ENCODE data around the gene BTG4. TPM values are rescaled to one million over a fixed set of nuclear protein-coding genes. Genes with fewer than 3 reads are reported as not detected.

The BTG4 gene
- total RNA-seq, 1 donor, result 0.36 TPM

- no peak for TF ChIP-seq CTCF (IDR thresholded peaks at IDR 0.05; ENCODE audit: insufficient read depth, low read length)
- no peak for DNase-seq (ENCODE audit: low read depth)
- no peak overlapping the region for H3K4me3 ChIP-seq (ENCODE audit: low read depth, low read length)
Measured at GRCh38 chr11:111448831-111449557, 63.2 kb downstream of the BTG4 start.

- no peak for DNase-seq (ENCODE audit: low read depth)
- no peak for TF ChIP-seq CTCF (IDR thresholded peaks at IDR 0.05; ENCODE audit: insufficient read depth, low read length)
Measured at GRCh38 chr11:111448414-111448813, 63.8 kb downstream of the BTG4 start.

GRCh38 chr11:111447931-111448330, 64.3 kb downstream of the BTG4 start:
- no peak overlapping the region for H3K4me3 ChIP-seq (ENCODE audit: low read depth, low read length)
- no peak for TF ChIP-seq CTCF (IDR thresholded peaks at IDR 0.05; ENCODE audit: insufficient read depth, low read length)
- DNase-seq (ENCODE audit: low read depth), result no peak

More at GRCh38 chr11:111448414-111448813, 63.8 kb downstream of the BTG4 start:
- no peak overlapping the region for H3K4me3 ChIP-seq (ENCODE audit: low read depth, low read length)

- no peak for DNase-seq (ENCODE audit: low read depth)
- no peak for TF ChIP-seq CTCF (IDR thresholded peaks at IDR 0.05; ENCODE audit: insufficient read depth, low read length)
- H3K4me3 ChIP-seq (ENCODE audit: low read depth, low read length), result no peak overlapping the region
Measured at GRCh38 chr11:111447112-111447471, 65.1 kb downstream of the BTG4 start.

- TF ChIP-seq CTCF (IDR thresholded peaks at IDR 0.05; ENCODE audit: insufficient read depth, low read length), result peak; percentile 94
- DNase-seq (ENCODE audit: low read depth), result peak; percentile 92
- H3K4me3 ChIP-seq (ENCODE audit: low read depth, low read length), result no peak overlapping the region
Measured at GRCh38 chr11:111446404-111447111, 65.6 kb downstream of the BTG4 start.

- H3K4me3 ChIP-seq (ENCODE audit: low read depth, low read length), result no peak overlapping the region
- no peak for DNase-seq (ENCODE audit: low read depth)
- TF ChIP-seq CTCF (IDR thresholded peaks at IDR 0.05; ENCODE audit: insufficient read depth, low read length), result no peak
Measured at GRCh38 chr11:111445586-111445985, 66.6 kb downstream of the BTG4 start.

Small RNA genes lying within 50 kb of the gene (small RNA-seq; reads per million reads assigned to genes)
- gene MIR34B, result 39.0 reads per million, percentile 96 among the genes with 10 or more reads in this experiment
- 54.2 reads per million, percentile 97 among the genes with 10 or more reads in this experiment for gene MIR34C

Other genes starting within 250 kb of the BTG4 start
- gene POU2AF3, start 213.8 kb downstream of the BTG4 start, total RNA-seq (ENCODE audit: low replicate concordance), result 0.45 and 1.3 TPM in 2 replicates
- gene POU2AF1, start 133.1 kb downstream of the BTG4 start, total RNA-seq (ENCODE audit: low replicate concordance), result not detected in 2 replicates
- gene HOATZ, start 2.4 kb upstream of the BTG4 start, total RNA-seq (ENCODE audit: low replicate concordance), result not detected in 2 replicates
- gene LAYN, start 28.3 kb upstream of the BTG4 start, total RNA-seq (ENCODE audit: low replicate concordance), result 34.2 and 48.7 TPM in 2 replicates
- 8.8 and 16.6 TPM in 2 replicates for gene SIK2, start 90.1 kb upstream of the BTG4 start, total RNA-seq (ENCODE audit: low replicate concordance)